Brain pericyte (primary cell): Measurements from ENCODE around the gene NCKAP5.

Experiments used
- DNase-seq: peaks from one replicate; pipeline ENCODE4 v3.0.0-alpha.2; 2012; ENCODE audit warnings: low read depth, low spot score

The NCKAP5 gene

GRCh38 chr2:133334923-133335322 lies 233.3 kb downstream of the NCKAP5 start:
- no peak for DNase-seq

- no peak for DNase-seq
These were observed 235.1 kb downstream of the NCKAP5 start for GRCh38 chr2:133333181-133333580.

- no peak for DNase-seq
These were observed 236.8 kb downstream of the NCKAP5 start for GRCh38 chr2:133331436-133331835.

- peak; percentile 69 for DNase-seq
These were observed 241.4 kb downstream of the NCKAP5 start for GRCh38 chr2:133326652-133327397.

- peak; percentile 25 for DNase-seq
These were observed 244.1 kb downstream of the NCKAP5 start for GRCh38 chr2:133324150-133324561.

GRCh38 chr2:133322909-133323308 lies 245.4 kb downstream of the NCKAP5 start:
- no peak for DNase-seq

- DNase-seq, result no peak
These were observed 251.1 kb downstream of the NCKAP5 start for GRCh38 chr2:133317178-133317577.

- no peak for DNase-seq
These were observed 251.7 kb downstream of the NCKAP5 start for GRCh38 chr2:133316557-133316956.

GRCh38 chr2:133315280-133315679 lies 253.0 kb downstream of the NCKAP5 start:
- DNase-seq, result no peak

- no peak for DNase-seq
These were observed 253.5 kb downstream of the NCKAP5 start for GRCh38 chr2:133314795-133315194.

GRCh38 chr2:133312038-133312729 lies 256.1 kb downstream of the NCKAP5 start:
- DNase-seq, result no peak

GRCh38 chr2:133306236-133306635 lies 262.0 kb downstream of the NCKAP5 start:
- no peak for DNase-seq

- no peak for DNase-seq
These were observed 263.9 kb downstream of the NCKAP5 start for GRCh38 chr2:133304344-133304743.

GRCh38 chr2:133303150-133303549 lies 265.1 kb downstream of the NCKAP5 start:
- no peak for DNase-seq

GRCh38 chr2:133296401-133296800 lies 271.9 kb downstream of the NCKAP5 start:
- DNase-seq, result no peak

GRCh38 chr2:133293544-133294353 lies 274.5 kb downstream of the NCKAP5 start:
- peak; percentile 29 for DNase-seq

- DNase-seq, result no peak
These were observed 276.0 kb downstream of the NCKAP5 start for GRCh38 chr2:133292259-133292658.

- no peak for DNase-seq
These were observed 280.6 kb downstream of the NCKAP5 start for GRCh38 chr2:133287709-133288108.

GRCh38 chr2:133286326-133286922 lies 281.8 kb downstream of the NCKAP5 start:
- DNase-seq, result no peak

GRCh38 chr2:133273031-133273430 lies 295.2 kb downstream of the NCKAP5 start:
- no peak for DNase-seq

- no peak for DNase-seq
These were observed 297.2 kb downstream of the NCKAP5 start for GRCh38 chr2:133271105-133271504.

GRCh38 chr2:133270550-133270949 lies 297.7 kb downstream of the NCKAP5 start:
- no peak for DNase-seq
